Stimulated activated CD8-positive, alpha-beta memory T cell treated with anti-CD3 and anti-CD28 coated beads, Interleukin-4, amount 100 ng/mL, for 24 hours (primary cell): Measurements from ENCODE around the gene SPR.

Source experiments
- DNase-seq: peaks from one replicate; pipeline ENCODE4 v3.0.0-alpha.2; 2020; ENCODE audit warnings: low read depth

Gene SPR

GRCh38 chr2:72932045-72932740, 45.0 kb downstream of the SPR start:
- no peak for DNase-seq

DNA sequence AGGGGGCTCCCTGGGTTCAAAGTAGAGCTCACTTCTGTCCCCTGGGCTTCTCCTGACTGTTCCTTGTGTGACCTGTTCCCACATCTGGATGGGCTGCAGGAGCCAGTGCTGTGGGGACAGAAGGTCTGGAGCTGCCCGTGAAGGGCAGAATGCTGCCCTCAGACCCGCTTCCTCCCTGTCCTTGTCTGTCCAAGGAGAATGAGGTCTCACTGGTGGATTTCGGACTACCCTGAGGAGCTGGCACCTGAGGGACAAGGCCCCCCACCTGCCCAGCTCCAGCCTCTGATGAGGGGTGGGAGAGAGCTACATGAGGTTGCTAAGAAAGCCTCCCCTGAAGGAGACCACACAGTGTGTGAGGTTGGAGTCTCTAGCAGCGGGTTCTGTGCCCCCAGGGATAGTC, 45.6 kb downstream of the SPR start:
- DNase-seq = no peak

- no peak for DNase-seq
Measured at GRCh38 chr2:72933207-72933606, 46.0 kb downstream of the SPR start.

GRCh38 chr2:72933646-72934151, 46.5 kb downstream of the SPR start:
- DNase-seq = no peak

GRCh38 chr2:72934683-72935610, 47.7 kb downstream of the SPR start:
- no peak for DNase-seq

GRCh38 chr2:72935611-72935957, 48.4 kb downstream of the SPR start:
- DNase-seq = no peak

DNA sequence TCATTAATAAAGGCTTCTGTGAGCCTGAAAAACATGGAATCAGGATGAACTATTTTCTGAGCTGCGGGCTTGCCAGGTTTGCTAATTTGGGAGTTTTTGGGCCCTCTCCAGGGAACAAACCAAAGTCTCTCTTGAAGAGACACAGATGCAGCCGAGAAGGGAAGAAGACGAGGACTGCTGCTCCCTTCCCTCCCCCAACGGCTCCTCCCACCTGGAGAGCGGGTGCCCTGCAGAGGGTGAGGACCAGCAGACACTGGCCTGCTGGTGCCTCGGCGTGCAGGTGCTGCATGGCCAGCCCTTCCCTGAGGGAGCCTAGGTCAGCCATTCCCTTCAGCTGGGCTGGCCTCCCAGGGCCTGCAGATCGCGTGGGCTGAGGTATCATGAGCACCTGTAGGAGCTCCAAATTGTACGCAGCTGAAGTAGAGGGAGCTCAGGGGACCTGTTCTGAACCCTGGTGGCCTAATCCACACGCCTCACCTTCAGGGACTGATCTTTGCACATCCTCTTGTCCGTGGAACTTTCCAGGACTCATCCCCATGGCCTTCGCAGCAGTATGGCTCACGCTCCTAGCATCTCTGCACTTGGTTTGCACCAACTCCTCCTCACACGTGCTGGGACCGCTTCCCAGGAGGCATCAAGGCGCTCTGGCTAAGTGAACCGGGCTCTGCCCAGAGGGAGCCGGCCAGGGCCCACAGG, 49.6 kb downstream of the SPR start:
- DNase-seq = no peak

DNA sequence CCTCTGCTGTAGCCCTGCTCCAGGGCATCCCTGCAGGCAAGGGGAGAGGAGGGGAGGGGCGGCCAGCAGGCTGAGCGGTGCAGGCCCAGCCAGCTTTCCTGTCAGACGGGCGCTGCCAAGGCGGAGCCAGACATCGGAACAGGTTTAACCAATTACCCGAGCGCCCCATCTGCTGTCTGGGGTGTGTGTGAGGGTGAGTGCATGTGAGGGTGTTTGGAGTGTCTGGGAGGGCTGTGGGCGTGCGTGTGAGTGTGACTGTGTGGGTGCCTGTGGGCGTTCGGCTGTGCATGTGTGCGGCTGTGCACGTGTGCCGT, 50.1 kb downstream of the SPR start:
- DNase-seq = no peak

DNA sequence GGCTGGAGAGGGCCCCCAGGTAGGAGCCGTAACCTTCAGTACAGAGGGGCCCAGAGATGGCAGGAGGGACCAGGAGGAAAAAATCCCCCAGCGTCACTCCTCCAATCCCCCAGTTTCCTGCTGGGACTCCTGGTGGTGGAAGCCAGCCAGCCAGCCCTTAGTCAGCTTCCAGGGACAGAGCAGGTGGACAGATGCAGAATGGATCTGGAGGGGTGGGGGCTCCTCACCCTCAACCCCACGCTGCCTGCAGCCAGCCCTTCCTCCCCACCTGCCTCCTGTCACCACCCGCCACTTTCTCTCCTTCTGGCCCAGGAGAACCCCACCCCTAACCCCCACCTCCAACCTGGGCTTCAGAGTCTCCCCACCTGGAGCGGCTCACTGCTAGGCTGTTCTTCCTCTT, 51.2 kb downstream of the SPR start:
- DNase-seq = no peak

- no peak for DNase-seq
Measured at GRCh38 chr2:72940361-72940760, 53.2 kb downstream of the SPR start.

GRCh38 chr2:72940786-72941185, 53.6 kb downstream of the SPR start:
- DNase-seq = no peak
